ENCODE measurements around the gene DAPK1. TPM values are rescaled to one million over a fixed set of nuclear protein-coding genes. Genes with fewer than 3 reads are reported as not detected.

The DAPK1 gene
- polyA plus RNA-seq, 1 donor from 2014 or later = 45.0 TPM

DNA sequence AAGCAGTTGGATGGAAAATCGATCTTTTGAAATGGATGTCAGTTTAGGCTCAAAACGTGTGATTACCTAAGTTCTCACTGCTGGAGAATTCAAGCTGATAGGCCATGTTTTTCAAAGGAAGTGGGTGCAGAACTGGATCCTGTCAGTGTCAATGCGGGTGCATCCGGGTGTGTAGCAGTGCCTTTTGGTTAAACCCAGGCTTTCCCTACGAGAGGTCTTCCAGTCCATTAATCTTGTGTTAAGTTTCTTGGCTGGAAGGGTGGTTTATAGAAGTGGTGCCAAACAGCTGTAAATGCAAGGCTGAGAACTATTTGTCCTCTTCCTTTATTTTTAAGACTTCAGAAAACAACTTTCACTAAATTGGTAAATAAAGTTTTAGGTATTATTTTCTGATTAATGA, 71.9 kb downstream of the DAPK1 start:
- TF ChIP-seq SMC3 (conservative IDR thresholded peaks at IDR 0.05; ENCODE audit: poor library complexity) (no peak), TAF1 (IDR thresholded peaks at IDR 0.05; ENCODE audit: low read depth) (no peak), EZH2 (IDR thresholded peaks at IDR 0.05; ENCODE audit: borderline replicate concordance, insufficient read depth, low read length, poor library complexity, severe bottlenecking) (no peak)
- TF ChIP-seq, protein P1, sequence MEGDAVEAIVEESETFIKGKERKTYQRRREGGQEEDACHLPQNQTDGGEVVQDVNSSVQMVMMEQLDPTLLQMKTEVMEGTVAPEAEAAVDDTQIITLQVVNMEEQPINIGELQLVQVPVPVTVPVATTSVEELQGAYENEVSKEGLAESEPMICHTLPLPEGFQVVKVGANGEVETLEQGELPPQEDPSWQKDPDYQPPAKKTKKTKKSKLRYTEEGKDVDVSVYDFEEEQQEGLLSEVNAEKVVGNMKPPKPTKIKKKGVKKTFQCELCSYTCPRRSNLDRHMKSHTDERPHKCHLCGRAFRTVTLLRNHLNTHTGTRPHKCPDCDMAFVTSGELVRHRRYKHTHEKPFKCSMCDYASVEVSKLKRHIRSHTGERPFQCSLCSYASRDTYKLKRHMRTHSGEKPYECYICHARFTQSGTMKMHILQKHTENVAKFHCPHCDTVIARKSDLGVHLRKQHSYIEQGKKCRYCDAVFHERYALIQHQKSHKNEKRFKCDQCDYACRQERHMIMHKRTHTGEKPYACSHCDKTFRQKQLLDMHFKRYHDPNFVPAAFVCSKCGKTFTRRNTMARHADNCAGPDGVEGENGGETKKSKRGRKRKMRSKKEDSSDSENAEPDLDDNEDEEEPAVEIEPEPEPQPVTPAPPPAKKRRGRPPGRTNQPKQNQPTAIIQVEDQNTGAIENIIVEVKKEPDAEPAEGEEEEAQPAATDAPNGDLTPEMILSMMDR (IDR thresholded peaks at IDR 0.05; ENCODE audit: poor library complexity, severe bottlenecking) = no peak
- TF ChIP-seq, protein P2, sequence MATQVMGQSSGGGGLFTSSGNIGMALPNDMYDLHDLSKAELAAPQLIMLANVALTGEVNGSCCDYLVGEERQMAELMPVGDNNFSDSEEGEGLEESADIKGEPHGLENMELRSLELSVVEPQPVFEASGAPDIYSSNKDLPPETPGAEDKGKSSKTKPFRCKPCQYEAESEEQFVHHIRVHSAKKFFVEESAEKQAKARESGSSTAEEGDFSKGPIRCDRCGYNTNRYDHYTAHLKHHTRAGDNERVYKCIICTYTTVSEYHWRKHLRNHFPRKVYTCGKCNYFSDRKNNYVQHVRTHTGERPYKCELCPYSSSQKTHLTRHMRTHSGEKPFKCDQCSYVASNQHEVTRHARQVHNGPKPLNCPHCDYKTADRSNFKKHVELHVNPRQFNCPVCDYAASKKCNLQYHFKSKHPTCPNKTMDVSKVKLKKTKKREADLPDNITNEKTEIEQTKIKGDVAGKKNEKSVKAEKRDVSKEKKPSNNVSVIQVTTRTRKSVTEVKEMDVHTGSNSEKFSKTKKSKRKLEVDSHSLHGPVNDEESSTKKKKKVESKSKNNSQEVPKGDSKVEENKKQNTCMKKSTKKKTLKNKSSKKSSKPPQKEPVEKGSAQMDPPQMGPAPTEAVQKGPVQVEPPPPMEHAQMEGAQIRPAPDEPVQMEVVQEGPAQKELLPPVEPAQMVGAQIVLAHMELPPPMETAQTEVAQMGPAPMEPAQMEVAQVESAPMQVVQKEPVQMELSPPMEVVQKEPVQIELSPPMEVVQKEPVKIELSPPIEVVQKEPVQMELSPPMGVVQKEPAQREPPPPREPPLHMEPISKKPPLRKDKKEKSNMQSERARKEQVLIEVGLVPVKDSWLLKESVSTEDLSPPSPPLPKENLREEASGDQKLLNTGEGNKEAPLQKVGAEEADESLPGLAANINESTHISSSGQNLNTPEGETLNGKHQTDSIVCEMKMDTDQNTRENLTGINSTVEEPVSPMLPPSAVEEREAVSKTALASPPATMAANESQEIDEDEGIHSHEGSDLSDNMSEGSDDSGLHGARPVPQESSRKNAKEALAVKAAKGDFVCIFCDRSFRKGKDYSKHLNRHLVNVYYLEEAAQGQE (IDR thresholded peaks at IDR 0.05; ENCODE audit: borderline replicate concordance) = no peak
- Histone ChIP-seq H3K9ac (ENCODE audit: low read length) (no peak overlapping the region), H3K27me3 (ENCODE audit: insufficient read depth, low read depth, low read length) (no peaks in the 10 kb centered on the region), H2AFZ (ENCODE audit: low read depth, low read length) (no peak overlapping the region), H3K4me2 (ENCODE audit: low read length) (no peak overlapping the region), H3K27ac (ENCODE audit: low read length) (no peak overlapping the region), H3F3A (ENCODE audit: insufficient read depth, low read length, poor library complexity, severe bottlenecking) (no peaks in the 10 kb centered on the region), H4K20me1 (ENCODE audit: insufficient read depth) (no peaks in the 10 kb centered on the region), H3K4me3 (ENCODE audit: low read length) (no peak overlapping the region), H3K9me2 (ENCODE audit: insufficient read depth, low read length) (no peaks in the 10 kb centered on the region), H3K36me3 (ENCODE audit: insufficient read depth, low read length) (no peaks in the 10 kb centered on the region), H3K9me3 (ENCODE audit: low read length) (no peaks in the 10 kb centered on the region), H3K79me2 (replicated peaks; ENCODE audit: insufficient read depth, low read length) (peaks cover 7% of the 10 kb centered on the region)

DNA sequence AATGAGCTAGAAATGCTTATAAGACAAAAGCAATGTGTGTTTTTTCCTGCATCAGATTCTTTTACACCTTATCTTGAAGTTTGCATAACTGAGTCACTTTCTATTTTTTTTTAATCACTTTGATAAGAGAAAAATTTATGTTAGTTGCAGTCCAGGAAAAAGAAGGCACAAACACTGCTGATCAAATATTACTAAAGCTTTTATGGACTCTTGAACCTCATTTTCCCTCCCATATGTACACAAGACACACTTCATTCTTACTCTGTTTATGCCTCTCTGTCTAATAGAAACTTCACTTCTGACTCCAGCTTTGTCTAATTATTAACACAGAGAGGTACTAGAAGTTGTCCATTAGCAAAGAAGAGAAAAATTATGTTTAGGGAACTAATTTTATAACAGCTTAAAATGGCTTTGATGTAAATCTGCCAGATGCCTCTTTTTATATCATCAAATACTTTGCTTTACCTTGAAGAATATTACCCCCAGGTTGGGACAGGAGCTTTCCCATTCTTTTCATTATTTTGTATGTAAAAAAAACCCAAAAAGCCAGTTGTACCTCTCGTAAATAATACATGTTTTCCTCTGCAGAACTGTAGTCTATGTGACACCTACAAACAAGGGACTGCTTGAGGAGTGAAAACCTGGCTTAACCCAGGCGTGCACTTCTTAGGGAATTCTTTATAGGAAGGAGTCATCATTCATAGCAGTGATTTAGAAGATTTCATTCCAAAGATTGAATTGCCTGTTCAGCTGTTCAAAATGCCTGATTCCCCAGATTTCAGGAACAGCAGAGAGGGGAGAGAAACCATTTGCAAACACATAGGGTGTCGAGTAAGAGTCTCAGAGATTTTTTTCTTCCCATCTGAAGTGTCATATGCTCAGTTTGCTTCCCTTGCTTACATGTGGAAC, 72.6 kb downstream of the DAPK1 start:
- Histone ChIP-seq H3K9ac (ENCODE audit: low read length) (no peak overlapping the region), H3K4me2 (ENCODE audit: low read length) (no peak overlapping the region), H2AFZ (ENCODE audit: low read depth, low read length) (no peak overlapping the region), H3K9me3 (ENCODE audit: low read length) (no peaks in the 10 kb centered on the region), H3F3A (ENCODE audit: insufficient read depth, low read length, poor library complexity, severe bottlenecking) (no peaks in the 10 kb centered on the region), H3K9me2 (ENCODE audit: insufficient read depth, low read length) (no peaks in the 10 kb centered on the region), H3K27me3 (ENCODE audit: insufficient read depth, low read depth, low read length) (no peaks in the 10 kb centered on the region), H3K4me3 (ENCODE audit: low read length) (no peak overlapping the region), H4K20me1 (ENCODE audit: insufficient read depth) (no peaks in the 10 kb centered on the region), H3K79me2 (replicated peaks; ENCODE audit: insufficient read depth, low read length) (peaks cover 7% of the 10 kb centered on the region), H3K36me3 (ENCODE audit: insufficient read depth, low read length) (no peaks in the 10 kb centered on the region), H3K27ac (ENCODE audit: low read length) (no peak overlapping the region)
- TF ChIP-seq, protein P2 (IDR thresholded peaks at IDR 0.05; ENCODE audit: borderline replicate concordance) = no peak
- TF ChIP-seq SMC3 (conservative IDR thresholded peaks at IDR 0.05; ENCODE audit: poor library complexity) (no peak), EZH2 (IDR thresholded peaks at IDR 0.05; ENCODE audit: borderline replicate concordance, insufficient read depth, low read length, poor library complexity, severe bottlenecking) (no peak), POLR2AphosphoS5 (IDR thresholded peaks at IDR 0.05) (no peak), EP300 (conservative IDR thresholded peaks at IDR 0.05; ENCODE audit: poor library complexity, severe bottlenecking) (no peak), RAD21 (conservative IDR thresholded peaks at IDR 0.05) (no peak), TAF1 (IDR thresholded peaks at IDR 0.05; ENCODE audit: low read depth) (no peak), MXI1 (conservative IDR thresholded peaks at IDR 0.05; ENCODE audit: poor library complexity, severe bottlenecking) (no peak)
- TF ChIP-seq, protein P1 (IDR thresholded peaks at IDR 0.05; ENCODE audit: poor library complexity, severe bottlenecking) = no peak
